T-helper 1 cell (primary cell): ENCODE measurements around the gene ADAM17.
A peak's percentile ranks its signal among the peaks of the same experiment; 100 is the strongest.
"Not testable (repeated sequence)": the region's sequence is repeated elsewhere in the genome, so short reads cannot be mapped to it uniquely, and the experiment has no call there.

ENCODE experiments used
- DNase-seq, 5 donors: peaks; one replicate each; pipeline ENCODE4 v3.0.0-alpha.2; 2012 to 2020
- total RNA-seq, 4 donors: gene quantifications; one replicate each; lab custom pipeline; 2026; lab: John Stamatoyannopoulos, UW

Gene ADAM17
- 59.5 to 86.7 (median 68.8) reads per million in 4 donors for total RNA-seq

GRCh38 chr2:9555297-9556120 lies at the start of gene ADAM17:
ADAM17 (minus strand) TSS chr2:9555830; CDS start chr2:9555605, 225 bp downstream.
- peak; percentile 70 to 91 (median 75) for DNase-seq

DNA sequence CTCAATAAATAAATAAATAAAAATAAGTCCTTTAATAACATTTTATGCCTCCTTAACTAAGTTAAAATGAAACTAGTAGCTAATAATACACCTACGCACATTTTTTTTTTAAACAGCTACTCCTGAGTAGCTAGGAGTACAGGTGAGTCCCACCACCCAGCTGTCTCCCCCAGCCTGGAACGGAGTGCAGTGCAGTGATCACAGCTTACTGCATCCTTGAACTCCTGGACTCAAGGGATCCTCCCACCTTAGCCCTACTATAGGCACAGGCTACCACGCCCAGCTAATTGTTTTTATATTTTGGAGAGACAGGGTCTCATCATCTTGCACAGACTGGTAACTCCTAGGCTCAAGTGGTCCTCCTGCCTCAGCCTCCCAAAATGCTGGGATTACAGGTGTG lies 46.8 kb upstream of the ADAM17 start:
- DNase-seq: no peak

- DNase-seq: no peak
Measured at GRCh38 chr2:9601397-9601796, 45.8 kb upstream of the ADAM17 start.

- DNase-seq: no peak
Measured at GRCh38 chr2:9599430-9599829, 43.8 kb upstream of the ADAM17 start.

- no peak for DNase-seq
Measured at GRCh38 chr2:9596621-9597311, 41.1 kb upstream of the ADAM17 start.

DNA sequence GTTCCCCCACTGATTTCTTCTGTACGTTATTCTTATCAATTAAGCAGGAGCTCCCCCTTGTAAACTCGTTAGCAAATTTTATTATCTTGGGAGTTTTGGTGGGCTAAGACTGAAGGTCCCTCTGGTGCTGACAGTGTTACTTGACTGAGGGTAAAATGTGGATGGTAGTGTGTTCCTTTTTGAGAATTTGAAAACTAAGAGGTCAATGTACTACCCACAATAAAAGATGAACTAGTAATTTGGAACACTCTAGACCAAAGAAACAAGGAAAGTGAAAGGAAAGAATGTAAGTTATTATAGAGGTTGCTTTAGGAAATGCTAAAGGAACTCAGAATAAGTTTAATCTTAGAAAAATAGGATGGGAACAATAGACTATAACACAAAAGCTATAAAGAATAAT lies 40.1 kb upstream of the ADAM17 start:
- DNase-seq: no peak

GRCh38 chr2:9595256-9595655 lies 39.6 kb upstream of the ADAM17 start:
- DNase-seq: not testable (repeated sequence)

- DNase-seq: peak in 1 of 5 donors; percentile 43
Measured at GRCh38 chr2:9594366-9595054, 38.9 kb upstream of the ADAM17 start.

GRCh38 chr2:9593925-9594324 lies 38.3 kb upstream of the ADAM17 start:
- DNase-seq: no peak

DNA sequence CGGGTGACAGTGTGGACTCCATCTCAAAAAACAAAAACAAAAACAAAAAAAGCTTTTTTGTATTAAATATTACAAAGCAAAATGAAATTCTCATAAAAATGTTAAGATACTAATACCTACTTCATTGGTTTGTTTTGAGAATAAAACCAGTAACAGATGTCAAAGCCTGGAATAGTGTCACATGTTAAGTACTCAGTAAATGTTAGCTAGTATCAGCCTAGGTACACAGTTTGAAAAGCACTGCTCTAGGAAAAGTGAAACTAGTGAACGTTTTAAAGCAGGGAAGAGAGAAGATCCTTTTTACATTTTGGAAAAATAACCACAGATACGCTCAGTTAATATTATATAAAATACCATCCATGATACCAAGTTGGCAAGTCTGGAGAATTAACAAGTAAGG lies 37.1 kb upstream of the ADAM17 start:
- DNase-seq: no peak

GRCh38 chr2:9590641-9591040 lies 35.0 kb upstream of the ADAM17 start:
- DNase-seq: no peak

GRCh38 chr2:9586465-9586864 lies 30.8 kb upstream of the ADAM17 start:
- DNase-seq: no peak

- no peak for DNase-seq
Measured at GRCh38 chr2:9585486-9585885, 29.9 kb upstream of the ADAM17 start.

DNA sequence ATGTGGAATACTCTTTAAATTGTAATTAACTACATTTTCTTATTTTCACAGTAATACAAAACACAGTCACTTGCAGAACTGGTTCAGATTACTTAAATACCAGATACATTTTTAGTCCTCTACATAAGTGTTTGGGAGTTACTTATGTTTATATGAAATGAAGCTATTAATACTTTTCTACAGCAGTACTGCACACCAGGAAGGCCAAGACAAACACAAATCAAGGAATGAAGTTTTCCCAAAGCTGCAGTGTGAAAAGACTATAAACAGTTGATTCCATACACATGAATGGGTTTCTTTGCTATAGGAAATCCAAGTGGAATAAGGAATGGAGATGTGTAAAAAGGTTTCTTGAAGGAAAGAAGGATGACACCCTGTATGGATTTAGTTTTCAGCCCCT lies 29.3 kb upstream of the ADAM17 start:
- not testable (repeated sequence) for DNase-seq

- DNase-seq: no peak
Measured at GRCh38 chr2:9582624-9583023, 27.0 kb upstream of the ADAM17 start.

DNA sequence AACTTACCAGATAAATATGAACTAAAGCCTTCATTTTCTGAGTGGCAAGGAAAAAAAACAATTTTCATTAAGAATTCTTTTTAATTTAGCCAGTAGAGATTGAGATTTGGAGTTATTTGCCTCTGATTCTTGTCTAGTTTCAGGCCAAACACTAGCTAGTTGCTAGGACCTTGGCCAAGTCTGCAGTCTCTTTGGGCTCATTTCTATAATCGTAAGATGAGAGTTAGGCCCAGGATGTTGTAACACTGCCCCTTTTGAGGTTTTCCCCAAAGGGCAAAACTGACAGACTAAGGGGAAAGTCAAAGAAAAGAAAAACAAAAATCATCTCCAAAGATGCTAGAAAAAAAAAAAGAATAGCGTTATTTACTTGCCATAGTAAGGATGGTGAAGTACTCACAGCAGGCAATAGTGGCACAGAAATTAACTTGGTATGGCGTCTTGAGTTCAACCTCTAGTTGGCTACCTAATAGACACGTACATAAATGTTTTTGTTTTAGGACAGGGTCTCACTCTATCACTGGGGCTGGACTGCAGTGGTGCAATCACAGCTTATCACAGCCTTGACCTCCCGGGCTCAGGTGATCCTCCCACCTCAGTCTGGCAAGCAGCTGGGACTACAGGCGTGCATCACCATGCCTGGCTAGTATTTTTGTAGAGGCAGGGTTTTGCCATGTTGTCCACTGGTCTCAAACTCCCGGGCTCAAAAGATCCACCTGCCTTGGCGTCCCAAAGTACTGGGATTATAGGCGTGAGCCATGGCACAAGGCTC lies 23.0 kb upstream of the ADAM17 start:
- no peak for DNase-seq

DNA sequence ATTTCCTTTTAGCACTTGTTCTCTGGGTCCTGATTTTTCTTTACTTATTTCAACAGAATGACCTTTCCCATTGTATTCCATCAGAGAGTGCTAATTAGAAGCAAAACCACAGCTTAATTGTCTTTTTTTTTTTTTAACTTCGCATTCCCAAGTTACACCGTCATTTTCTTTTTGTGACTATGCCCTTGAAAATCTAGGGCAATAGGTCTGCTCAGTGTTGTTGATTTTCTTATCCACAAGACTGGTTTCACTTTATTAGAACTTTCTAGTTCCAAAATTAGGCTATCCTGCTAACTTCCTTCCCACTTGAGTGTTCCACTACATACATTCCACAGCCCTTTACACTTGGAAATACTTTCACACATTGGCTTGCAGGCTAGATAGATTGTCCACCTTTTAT lies 18.7 kb upstream of the ADAM17 start:
- no peak for DNase-seq

DNA sequence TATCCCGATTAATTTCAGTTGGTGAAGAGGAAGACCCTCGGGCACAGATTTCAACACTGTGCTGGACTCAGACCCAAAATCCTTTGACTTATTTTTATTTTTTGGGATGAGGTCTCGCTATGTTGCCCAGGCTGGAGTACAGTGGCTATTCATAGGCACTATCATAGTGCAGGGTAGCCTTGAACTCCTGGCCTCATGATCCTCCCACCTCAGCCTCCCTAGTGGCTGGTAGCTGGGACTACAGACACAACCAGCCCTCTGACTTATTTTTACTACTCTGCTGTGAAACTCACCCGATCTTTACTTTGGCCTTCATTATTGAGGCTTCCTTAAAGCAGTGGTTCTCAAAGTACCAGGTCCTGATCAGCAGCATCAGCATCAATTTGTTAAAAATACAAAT lies 18.2 kb upstream of the ADAM17 start:
- no peak for DNase-seq

DNA sequence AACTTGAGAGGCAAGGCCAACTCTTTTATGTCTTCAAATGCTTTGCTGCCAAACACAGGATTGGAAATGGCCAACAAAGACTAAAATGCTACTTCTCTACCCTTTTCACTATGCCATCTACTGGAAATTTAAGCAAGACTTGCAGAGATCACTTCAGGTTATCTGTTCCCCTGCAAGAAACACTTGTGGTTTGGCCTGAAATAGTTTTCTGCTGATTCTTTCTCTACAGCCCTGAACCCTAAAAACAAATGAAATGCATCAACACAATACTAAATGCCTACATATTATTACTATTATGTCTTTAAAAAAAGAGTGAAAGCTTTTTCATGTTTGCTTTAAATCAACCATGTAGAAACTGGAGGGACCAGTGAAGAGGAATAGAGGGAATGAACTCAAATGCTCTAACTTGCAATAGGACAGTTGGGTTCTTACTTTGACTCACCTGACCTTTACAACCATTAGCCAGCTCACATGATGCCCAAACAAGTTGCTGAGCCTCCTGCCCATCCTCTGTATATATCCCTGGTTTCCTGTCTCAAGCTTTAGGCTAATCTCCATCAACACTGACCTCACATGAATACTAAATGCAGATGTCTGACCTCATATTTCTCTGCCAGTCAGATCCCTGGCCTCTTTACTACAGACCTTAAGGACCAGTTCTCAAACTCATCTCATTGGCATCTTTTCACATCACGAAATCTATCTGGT lies 17.5 kb upstream of the ADAM17 start:
- DNase-seq: no peak

DNA sequence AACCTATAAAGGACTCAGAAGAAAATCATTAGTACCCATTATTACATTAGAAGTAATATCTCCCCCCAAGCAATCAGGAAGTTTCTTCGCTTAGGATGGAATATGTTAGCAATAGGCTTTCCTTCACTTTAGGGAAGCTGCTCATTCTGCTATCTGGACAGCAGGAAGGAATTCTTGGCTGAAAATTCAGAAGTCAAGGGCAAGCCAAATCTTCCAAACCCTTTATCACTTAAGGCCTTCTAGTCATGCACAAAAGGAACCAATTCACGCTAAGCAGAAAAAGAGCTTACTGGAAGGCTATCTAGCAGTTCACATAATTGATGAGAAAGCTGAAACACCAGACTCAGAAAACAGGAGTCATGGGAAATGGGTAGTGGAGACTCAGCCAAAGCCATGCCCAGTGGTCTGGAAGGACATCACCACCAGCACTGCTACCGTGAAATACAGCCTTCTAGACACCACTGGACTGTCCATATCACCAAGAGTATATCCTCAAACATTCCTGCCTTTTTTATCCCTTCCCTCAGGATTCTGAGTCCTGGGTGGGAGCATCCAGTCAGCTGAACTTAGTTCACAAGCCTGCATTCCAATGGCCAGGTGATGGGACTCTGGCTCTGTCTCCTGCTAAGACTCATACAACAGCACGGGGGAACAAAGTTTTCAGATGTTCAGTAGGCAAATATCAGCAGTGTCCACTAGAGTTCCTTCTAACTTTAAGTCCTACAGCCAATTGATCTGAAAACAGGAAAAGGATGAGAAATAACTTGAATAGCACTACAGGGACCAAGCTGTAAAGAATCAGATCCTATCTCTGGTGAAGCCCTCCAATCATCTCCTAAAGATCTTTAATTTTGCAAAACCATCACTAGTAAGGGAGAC lies 14.8 kb upstream of the ADAM17 start:
- no peak for DNase-seq
